SK-N-SH treated with all-trans-retinoic acid at 6 μM for 48 hours (cell line): ENCODE measurements around the gene PANX2.

Experiments
- ATAC-seq: fragments of 200-7000 bp; cut with Tn5 transposase; 3 replicates; pipeline ENCODE4 v1.9.1; 2020; ENCODE audit warnings: mild to moderate bottlenecking, moderate library complexity
- ARNTL ChIP-seq: fragments of 450-650 bp; formaldehyde crosslinking; IDR thresholded peaks from 2 replicates; pipeline ENCODE4 v1.5.0; 2020; ENCODE audit warnings: low read depth, mild to moderate bottlenecking, moderate library complexity, borderline replicate concordance
- BACH2 ChIP-seq: fragments of 250-450 bp; sonication (Bioruptor Pico); IDR thresholded peaks from 2 replicates; pipeline ENCODE4 v1.9.0; 2021; ENCODE audit warnings: mild to moderate bottlenecking, borderline replicate concordance
- CSDC2 ChIP-seq: fragments of 250-450 bp; sonication (Bioruptor Pico); IDR thresholded peaks from 2 replicates; pipeline ENCODE4 v1.5.0; 2020; ENCODE audit warnings: mild to moderate bottlenecking, moderate library complexity
- ESRRG ChIP-seq: fragments of 250-450 bp; sonication (Bioruptor Pico); IDR thresholded peaks from 2 replicates; pipeline ENCODE4 v1.6.1; 2021; ENCODE audit warnings: mild to moderate bottlenecking
- GLIS3 ChIP-seq: fragments of 250-450 bp; sonication (Bioruptor Pico); IDR thresholded peaks from 2 replicates; pipeline ENCODE4 v1.5.0; 2020; ENCODE audit warnings: mild to moderate bottlenecking, moderate library complexity
- ISL1 ChIP-seq: fragments of 250-450 bp; sonication (Bioruptor Pico); IDR thresholded peaks from 2 replicates; pipeline ENCODE4 v2.1.2; 2022; ENCODE audit warnings: mild to moderate bottlenecking, moderate library complexity
- OSR1 ChIP-seq: fragments of 250-450 bp; sonication (Bioruptor Pico); IDR thresholded peaks from 2 replicates; pipeline ENCODE4 v1.8.0; 2022; ENCODE audit warnings: moderate library complexity, mild to moderate bottlenecking, inconsistent platforms
- PPARA ChIP-seq: fragments of 250-450 bp; sonication (Bioruptor Pico); IDR thresholded peaks from 2 replicates; pipeline ENCODE4 v1.5.0; 2020; ENCODE audit warnings: mild to moderate bottlenecking, borderline replicate concordance
- RARB ChIP-seq: fragments of 250-450 bp; sonication (Bioruptor Pico); IDR thresholded peaks from 2 replicates; pipeline ENCODE4 v1.8.0; 2021; ENCODE audit warnings: mild to moderate bottlenecking, moderate library complexity
- SNAI2 ChIP-seq: fragments of 250-450 bp; sonication (Bioruptor Pico); IDR thresholded peaks from 2 replicates; pipeline ENCODE4 v1.5.0; 2020; ENCODE audit warnings: mild to moderate bottlenecking, moderate library complexity
- TCF4 ChIP-seq: fragments of 250-450 bp; sonication (Bioruptor Pico); IDR thresholded peaks from 2 replicates; pipeline ENCODE4 v1.8.0; 2021; ENCODE audit warnings: mild to moderate bottlenecking, moderate library complexity, borderline replicate concordance
- TOX ChIP-seq: fragments of 250-450 bp; sonication (Bioruptor Pico); IDR thresholded peaks from 2 replicates; pipeline ENCODE4 v1.8.0; 2021; ENCODE audit warnings: mild to moderate bottlenecking, moderate library complexity, borderline replicate concordance
- ZC3H10 ChIP-seq: fragments of 250-450 bp; sonication (Bioruptor Pico); IDR thresholded peaks from 2 replicates; pipeline ENCODE4 v1.5.1; 2021; ENCODE audit warnings: mild to moderate bottlenecking, moderate library complexity
- ZFP3 ChIP-seq: fragments of 250-450 bp; sonication (Bioruptor Pico); IDR thresholded peaks from 2 replicates; pipeline ENCODE4 v1.5.0; 2020; ENCODE audit warnings: mild to moderate bottlenecking, moderate library complexity
- ZFP30 ChIP-seq: fragments of 450-650 bp; formaldehyde crosslinking; IDR thresholded peaks from 2 replicates; pipeline ENCODE4 v1.5.0; 2022; ENCODE audit warnings: mild to moderate bottlenecking, moderate library complexity
- ZNF8 ChIP-seq: fragments of 450-650 bp; formaldehyde crosslinking; IDR thresholded peaks from 2 replicates; pipeline ENCODE4 v1.5.0; 2020; ENCODE audit warnings: mild to moderate bottlenecking, moderate library complexity
- TF ChIP-seq, protein P1 (sequence below): fragments of 250-450 bp; sonication (Bioruptor Pico); IDR thresholded peaks from 2 replicates; pipeline ENCODE4 v1.8.0; 2020; ENCODE audit warnings: mild to moderate bottlenecking, moderate library complexity, borderline replicate concordance
- TF ChIP-seq, protein P2 (sequence below): fragments of 250-450 bp; sonication (Bioruptor Pico); IDR thresholded peaks from 2 replicates; pipeline ENCODE4 v1.8.0; 2021; ENCODE audit warnings: low read depth, mild to moderate bottlenecking, moderate library complexity, borderline replicate concordance
- TF ChIP-seq, protein P3 (sequence below): fragments of 250-450 bp; sonication (Bioruptor Pico); IDR thresholded peaks from 2 replicates; pipeline ENCODE4 v1.5.0; 2020; ENCODE audit warnings: mild to moderate bottlenecking, moderate library complexity
- TF ChIP-seq, protein P4 (sequence below): fragments of 250-450 bp; sonication (Bioruptor Pico); IDR thresholded peaks from 2 replicates; pipeline ENCODE4 v1.5.1; 2021; ENCODE audit warnings: mild to moderate bottlenecking, moderate library complexity
- TF ChIP-seq, protein P5 (sequence below): fragments of 250-450 bp; sonication (Bioruptor Pico); IDR thresholded peaks from 2 replicates; pipeline ENCODE4 v1.5.1; 2020; ENCODE audit warnings: low read depth, mild to moderate bottlenecking, moderate library complexity

Gene PANX2

DNA sequence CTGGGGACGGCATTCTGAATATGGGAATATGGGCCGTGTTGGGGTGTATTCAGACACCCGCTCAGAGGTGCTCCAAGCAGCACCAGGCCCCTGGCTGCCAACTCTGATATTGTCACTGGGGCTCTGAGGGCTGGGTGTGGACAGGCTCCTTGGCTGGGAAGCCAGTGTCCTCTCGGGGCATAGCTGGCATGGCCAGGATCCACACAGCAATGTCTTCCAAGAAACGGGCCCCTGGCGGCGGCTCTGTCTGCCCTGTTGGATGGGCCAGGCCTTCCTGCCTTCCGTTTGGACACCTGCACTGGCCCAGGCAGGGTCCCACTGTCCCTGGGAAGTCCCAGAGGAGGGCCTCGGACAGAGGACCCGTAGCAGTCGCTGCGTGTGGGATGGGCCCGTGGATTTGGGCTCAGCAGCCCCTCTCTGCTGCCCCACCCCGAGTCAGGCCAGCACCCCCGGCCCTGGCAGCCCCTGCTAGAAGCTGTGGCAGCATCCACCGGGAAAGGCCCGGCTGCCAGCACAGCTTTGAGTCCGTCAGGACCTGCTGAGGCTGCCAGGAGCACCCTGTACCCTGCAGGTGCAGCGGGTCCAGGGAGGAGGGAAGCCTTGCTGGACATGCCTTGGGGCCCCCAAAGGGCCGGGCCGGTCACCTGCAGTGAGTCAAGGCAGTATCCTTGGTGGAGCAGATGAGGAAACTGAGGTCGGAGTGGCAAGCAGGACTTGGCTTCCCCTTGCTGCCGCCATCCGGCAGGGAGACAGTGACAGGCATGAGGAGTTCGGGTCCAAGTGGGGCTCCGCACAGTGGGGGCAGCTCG is 4.1 kb downstream of the PANX2 start:
- ATAC-seq, result no peak
- no peak for TF ChIP-seq ZFP3 (CRISPR knock-in tag)
- no peak for TF ChIP-seq SNAI2 (CRISPR knock-in tag)
- TF ChIP-seq RARB (CRISPR knock-in tag), result no peak
- TF ChIP-seq ZFP30 (CRISPR knock-in tag), result no peak
- TF ChIP-seq, protein P1, sequence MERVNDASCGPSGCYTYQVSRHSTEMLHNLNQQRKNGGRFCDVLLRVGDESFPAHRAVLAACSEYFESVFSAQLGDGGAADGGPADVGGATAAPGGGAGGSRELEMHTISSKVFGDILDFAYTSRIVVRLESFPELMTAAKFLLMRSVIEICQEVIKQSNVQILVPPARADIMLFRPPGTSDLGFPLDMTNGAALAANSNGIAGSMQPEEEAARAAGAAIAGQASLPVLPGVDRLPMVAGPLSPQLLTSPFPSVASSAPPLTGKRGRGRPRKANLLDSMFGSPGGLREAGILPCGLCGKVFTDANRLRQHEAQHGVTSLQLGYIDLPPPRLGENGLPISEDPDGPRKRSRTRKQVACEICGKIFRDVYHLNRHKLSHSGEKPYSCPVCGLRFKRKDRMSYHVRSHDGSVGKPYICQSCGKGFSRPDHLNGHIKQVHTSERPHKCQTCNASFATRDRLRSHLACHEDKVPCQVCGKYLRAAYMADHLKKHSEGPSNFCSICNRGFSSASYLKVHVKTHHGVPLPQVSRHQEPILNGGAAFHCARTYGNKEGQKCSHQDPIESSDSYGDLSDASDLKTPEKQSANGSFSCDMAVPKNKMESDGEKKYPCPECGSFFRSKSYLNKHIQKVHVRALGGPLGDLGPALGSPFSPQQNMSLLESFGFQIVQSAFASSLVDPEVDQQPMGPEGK (CRISPR knock-in tag), result no peak
- TF ChIP-seq ZNF8 (CRISPR knock-in tag), result no peak
- TF ChIP-seq, protein P2, sequence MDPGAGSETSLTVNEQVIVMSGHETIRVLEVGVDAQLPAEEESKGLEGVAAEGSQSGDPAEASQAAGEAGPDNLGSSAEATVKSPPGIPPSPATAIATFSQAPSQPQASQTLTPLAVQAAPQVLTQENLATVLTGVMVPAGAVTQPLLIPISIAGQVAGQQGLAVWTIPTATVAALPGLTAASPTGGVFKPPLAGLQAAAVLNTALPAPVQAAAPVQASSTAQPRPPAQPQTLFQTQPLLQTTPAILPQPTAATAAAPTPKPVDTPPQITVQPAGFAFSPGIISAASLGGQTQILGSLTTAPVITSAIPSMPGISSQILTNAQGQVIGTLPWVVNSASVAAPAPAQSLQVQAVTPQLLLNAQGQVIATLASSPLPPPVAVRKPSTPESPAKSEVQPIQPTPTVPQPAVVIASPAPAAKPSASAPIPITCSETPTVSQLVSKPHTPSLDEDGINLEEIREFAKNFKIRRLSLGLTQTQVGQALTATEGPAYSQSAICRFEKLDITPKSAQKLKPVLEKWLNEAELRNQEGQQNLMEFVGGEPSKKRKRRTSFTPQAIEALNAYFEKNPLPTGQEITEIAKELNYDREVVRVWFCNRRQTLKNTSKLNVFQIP (CRISPR knock-in tag), result no peak
- no peak for TF ChIP-seq OSR1 (CRISPR knock-in tag)
- no peak for TF ChIP-seq ARNTL
- TF ChIP-seq ESRRG (CRISPR knock-in tag), result no peak
- TF ChIP-seq ZC3H10, result no peak
- TF ChIP-seq, protein P3, sequence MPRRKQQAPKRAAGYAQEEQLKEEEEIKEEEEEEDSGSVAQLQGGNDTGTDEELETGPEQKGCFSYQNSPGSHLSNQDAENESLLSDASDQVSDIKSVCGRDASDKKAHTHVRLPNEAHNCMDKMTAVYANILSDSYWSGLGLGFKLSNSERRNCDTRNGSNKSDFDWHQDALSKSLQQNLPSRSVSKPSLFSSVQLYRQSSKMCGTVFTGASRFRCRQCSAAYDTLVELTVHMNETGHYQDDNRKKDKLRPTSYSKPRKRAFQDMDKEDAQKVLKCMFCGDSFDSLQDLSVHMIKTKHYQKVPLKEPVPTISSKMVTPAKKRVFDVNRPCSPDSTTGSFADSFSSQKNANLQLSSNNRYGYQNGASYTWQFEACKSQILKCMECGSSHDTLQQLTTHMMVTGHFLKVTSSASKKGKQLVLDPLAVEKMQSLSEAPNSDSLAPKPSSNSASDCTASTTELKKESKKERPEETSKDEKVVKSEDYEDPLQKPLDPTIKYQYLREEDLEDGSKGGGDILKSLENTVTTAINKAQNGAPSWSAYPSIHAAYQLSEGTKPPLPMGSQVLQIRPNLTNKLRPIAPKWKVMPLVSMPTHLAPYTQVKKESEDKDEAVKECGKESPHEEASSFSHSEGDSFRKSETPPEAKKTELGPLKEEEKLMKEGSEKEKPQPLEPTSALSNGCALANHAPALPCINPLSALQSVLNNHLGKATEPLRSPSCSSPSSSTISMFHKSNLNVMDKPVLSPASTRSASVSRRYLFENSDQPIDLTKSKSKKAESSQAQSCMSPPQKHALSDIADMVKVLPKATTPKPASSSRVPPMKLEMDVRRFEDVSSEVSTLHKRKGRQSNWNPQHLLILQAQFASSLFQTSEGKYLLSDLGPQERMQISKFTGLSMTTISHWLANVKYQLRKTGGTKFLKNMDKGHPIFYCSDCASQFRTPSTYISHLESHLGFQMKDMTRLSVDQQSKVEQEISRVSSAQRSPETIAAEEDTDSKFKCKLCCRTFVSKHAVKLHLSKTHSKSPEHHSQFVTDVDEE (CRISPR knock-in tag), result no peak
- TF ChIP-seq, protein P4, sequence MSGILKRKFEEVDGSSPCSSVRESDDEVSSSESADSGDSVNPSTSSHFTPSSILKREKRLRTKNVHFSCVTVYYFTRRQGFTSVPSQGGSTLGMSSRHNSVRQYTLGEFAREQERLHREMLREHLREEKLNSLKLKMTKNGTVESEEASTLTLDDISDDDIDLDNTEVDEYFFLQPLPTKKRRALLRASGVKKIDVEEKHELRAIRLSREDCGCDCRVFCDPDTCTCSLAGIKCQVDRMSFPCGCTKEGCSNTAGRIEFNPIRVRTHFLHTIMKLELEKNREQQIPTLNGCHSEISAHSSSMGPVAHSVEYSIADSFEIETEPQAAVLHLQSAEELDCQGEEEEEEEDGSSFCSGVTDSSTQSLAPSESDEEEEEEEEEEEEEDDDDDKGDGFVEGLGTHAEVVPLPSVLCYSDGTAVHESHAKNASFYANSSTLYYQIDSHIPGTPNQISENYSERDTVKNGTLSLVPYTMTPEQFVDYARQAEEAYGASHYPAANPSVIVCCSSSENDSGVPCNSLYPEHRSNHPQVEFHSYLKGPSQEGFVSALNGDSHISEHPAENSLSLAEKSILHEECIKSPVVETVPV (CRISPR knock-in tag), result no peak
- no peak for TF ChIP-seq CSDC2 (CRISPR knock-in tag)
- TF ChIP-seq PPARA (CRISPR knock-in tag), result no peak
- TF ChIP-seq TOX (CRISPR knock-in tag), result no peak

DNA sequence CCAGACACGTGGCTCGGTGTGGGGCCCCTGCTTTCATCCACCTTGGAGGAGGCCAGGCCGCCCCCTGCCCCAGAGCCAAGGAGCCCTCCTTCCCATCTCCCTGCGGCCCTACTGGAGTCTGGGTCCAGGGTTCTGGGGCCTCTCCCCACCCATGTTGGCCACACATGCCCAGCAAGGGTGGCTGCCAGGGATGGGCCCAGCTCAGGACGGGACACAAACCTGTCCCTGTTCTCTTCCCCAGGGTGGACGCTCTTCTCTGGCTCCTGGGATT is 4.6 kb downstream of the PANX2 start:
- ATAC-seq, result no peak
- TF ChIP-seq PPARA (CRISPR knock-in tag) (no peak), ZFP3 (CRISPR knock-in tag) (no peak), TCF4 (CRISPR knock-in tag) (no peak), ZNF8 (CRISPR knock-in tag) (no peak), BACH2 (CRISPR knock-in tag) (no peak), ZFP30 (CRISPR knock-in tag) (no peak), ARNTL (no peak), ISL1 (CRISPR knock-in tag) (no peak), GLIS3 (CRISPR knock-in tag) (no peak), ESRRG (CRISPR knock-in tag) (no peak), TOX (CRISPR knock-in tag) (no peak)
- TF ChIP-seq, protein P3 (CRISPR knock-in tag), result no peak
- TF ChIP-seq, protein P5, sequence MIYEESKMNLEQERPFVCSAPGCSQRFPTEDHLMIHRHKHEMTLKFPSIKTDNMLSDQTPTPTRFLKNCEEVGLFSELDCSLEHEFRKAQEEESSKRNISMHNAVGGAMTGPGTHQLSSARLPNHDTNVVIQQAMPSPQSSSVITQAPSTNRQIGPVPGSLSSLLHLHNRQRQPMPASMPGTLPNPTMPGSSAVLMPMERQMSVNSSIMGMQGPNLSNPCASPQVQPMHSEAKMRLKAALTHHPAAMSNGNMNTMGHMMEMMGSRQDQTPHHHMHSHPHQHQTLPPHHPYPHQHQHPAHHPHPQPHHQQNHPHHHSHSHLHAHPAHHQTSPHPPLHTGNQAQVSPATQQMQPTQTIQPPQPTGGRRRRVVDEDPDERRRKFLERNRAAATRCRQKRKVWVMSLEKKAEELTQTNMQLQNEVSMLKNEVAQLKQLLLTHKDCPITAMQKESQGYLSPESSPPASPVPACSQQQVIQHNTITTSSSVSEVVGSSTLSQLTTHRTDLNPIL (CRISPR knock-in tag), result no peak
- TF ChIP-seq, protein P4 (CRISPR knock-in tag), result no peak
- TF ChIP-seq, protein P2 (CRISPR knock-in tag), result no peak
